Measurements from ENCODE around the gene CADM4. TPM values are rescaled to one million over a fixed set of nuclear protein-coding genes. Genes with fewer than 3 reads are reported as not detected.
"Not testable (repeated sequence)": the region's sequence is repeated elsewhere in the genome, so short reads cannot be mapped to it uniquely, and the experiment has no call there.

Gene CADM4
- polyA plus RNA-seq, 1 of the 3 experiments (the other 2 are of a cell fraction) = 28.9 TPM

GRCh38 chr19:43606569-43607229 lies 33.0 kb downstream of the CADM4 start:
- POLR2A ChIA-PET = no interaction called here
- Histone ChIP-seq H3K9me3 (no peaks in the 10 kb centered on the region), H3K27ac (ENCODE audit: low read depth in 2 of 2, low read length in 1 of 2) (no peak overlapping the region), H3K4me2 (no peak overlapping the region), H3K9me2 (no peaks in the 10 kb centered on the region), H3F3A (replicated peaks; ENCODE audit: insufficient read depth) (peaks cover 12% of the 10 kb centered on the region), H3K4me1 (ENCODE audit: control insufficient read depth in 1 of 2, insufficient read depth in 2 of 2, low read depth in 1 of 2, low read length in 1 of 2) (no peaks in the 10 kb centered on the region), H3K9ac (no peak overlapping the region), H3K36me3 (replicated peaks in 1 of 2; ENCODE audit: control insufficient read depth in 1 of 2, insufficient read depth in 2 of 2, low read length in 1 of 2) (peaks cover 7 to 11% of the 10 kb centered on the region in 2 experiments), H3K4me3 (ENCODE audit: low read depth in 2 of 2, low read length in 1 of 2) (no peak overlapping the region), H3K27me3 (ENCODE audit: insufficient read depth) (no peaks in the 10 kb centered on the region), H4K20me1 (ENCODE audit: insufficient read depth) (no peaks in the 10 kb centered on the region), H2AFZ (ENCODE audit: low read depth) (no peak overlapping the region), H3K79me2 (ENCODE audit: insufficient read depth) (peaks cover 22% of the 10 kb centered on the region)
- no peak for DNase-seq
- no peak for TF ChIP-seq MAX (IDR thresholded peaks at IDR 0.05; ENCODE audit: low read depth)
- 92% methylated on average over 7 of the region's 7 CpGs for WGBS (ENCODE audit: low lambda C conversion rate)
- CTCF ChIA-PET = interaction anchor here (0.8 kb wide), 1 partner anchor 9 kb away, joined by 3 read pairs; no protein-coding TSS in a partner anchor

GRCh38 chr19:43605875-43606568 lies 33.6 kb downstream of the CADM4 start:
- CTCF ChIA-PET = interaction anchor here (0.8 to 1.1 kb wide), 2 partner anchors 9 to 12 kb away, joined by 3 read pairs; no protein-coding TSS in a partner anchor

GRCh38 chr19:43600326-43600725 lies 39.3 kb downstream of the CADM4 start:
- H4K20me1 ChIP-seq (ENCODE audit: insufficient read depth); H3K27me3 ChIP-seq (ENCODE audit: insufficient read depth); H3K4me2 ChIP-seq; H3K4me3 ChIP-seq (ENCODE audit: low read depth in 2 of 2, low read length in 1 of 2); H3K27ac ChIP-seq (ENCODE audit: low read depth in 2 of 2, low read length in 1 of 2); DNase-seq; H3K9me2 ChIP-seq; H3K9me3 ChIP-seq; H3K9ac ChIP-seq; POLR2A ChIA-PET; H2AFZ ChIP-seq (ENCODE audit: low read depth): not testable (repeated sequence)
- H3K79me2 ChIP-seq (ENCODE audit: insufficient read depth) = peaks cover 49% of the 10 kb centered on the region
- 86% methylated on average over 5 of the region's 5 CpGs for WGBS (ENCODE audit: low lambda C conversion rate)
- H3F3A ChIP-seq (replicated peaks; ENCODE audit: insufficient read depth) = peaks cover 29% of the 10 kb centered on the region
- H3K36me3 ChIP-seq (replicated peaks in 1 of 2; ENCODE audit: control insufficient read depth in 1 of 2, insufficient read depth in 2 of 2, low read length in 1 of 2) = peaks cover 11 to 29% of the 10 kb centered on the region in 2 experiments
- CTCF ChIA-PET = interaction anchor here (0.9 to 1.9 kb wide), 4 partner anchors 15 to 145 kb away, joined by 3 to 5 read pairs (median 4); no protein-coding TSS in a partner anchor
- H3K4me1 ChIP-seq (ENCODE audit: control insufficient read depth in 1 of 2, insufficient read depth in 2 of 2, low read depth in 1 of 2, low read length in 1 of 2) = peaks cover 0 to 13% of the 10 kb centered on the region in 2 experiments; a peak in 1 of 4 replicates

More at GRCh38 chr19:43605875-43606568, 33.6 kb downstream of the CADM4 start:
- Histone ChIP-seq H2AFZ (ENCODE audit: low read depth) (no peak overlapping the region), H3F3A (replicated peaks; ENCODE audit: insufficient read depth) (peaks cover 16% of the 10 kb centered on the region), H3K79me2 (ENCODE audit: insufficient read depth) (peaks cover 16% of the 10 kb centered on the region), H3K4me3 (ENCODE audit: low read depth in 2 of 2, low read length in 1 of 2) (no peak overlapping the region), H3K4me1 (ENCODE audit: control insufficient read depth in 1 of 2, insufficient read depth in 2 of 2, low read depth in 1 of 2, low read length in 1 of 2) (no peaks in the 10 kb centered on the region), H3K4me2 (no peak overlapping the region), H4K20me1 (ENCODE audit: insufficient read depth) (no peaks in the 10 kb centered on the region), H3K9ac (no peak overlapping the region), H3K36me3 (replicated peaks in 1 of 2; ENCODE audit: control insufficient read depth in 1 of 2, insufficient read depth in 2 of 2, low read length in 1 of 2) (peaks cover 9 to 11% of the 10 kb centered on the region in 2 experiments), H3K27ac (ENCODE audit: low read depth in 2 of 2, low read length in 1 of 2) (no peak overlapping the region), H3K27me3 (ENCODE audit: insufficient read depth) (no peaks in the 10 kb centered on the region), H3K9me2 (no peaks in the 10 kb centered on the region), H3K9me3 (no peaks in the 10 kb centered on the region)
- TF ChIP-seq RCOR1 (IDR thresholded peaks at IDR 0.05; ENCODE audit: low read length) (no peak), MXI1 (IDR thresholded peaks at IDR 0.05; ENCODE audit: low read depth, low read length) (no peak), ELF1 (IDR thresholded peaks at IDR 0.05) (no peak), RFX5 (IDR thresholded peaks at IDR 0.05; ENCODE audit: low read length) (no peak), SMC3 (IDR thresholded peaks at IDR 0.05; ENCODE audit: low read depth, low read length) (no peak), JUND (IDR thresholded peaks at IDR 0.05) (no peak), USF2 (IDR thresholded peaks at IDR 0.05; ENCODE audit: borderline replicate concordance, low read depth, low read length) (no peak), ZBTB33 (IDR thresholded peaks at IDR 0.05; ENCODE audit: borderline replicate concordance, low read depth) (no peak), CHD2 (IDR thresholded peaks at IDR 0.05; ENCODE audit: low read length, partially characterized antibody) (no peak), TEAD4 (IDR thresholded peaks at IDR 0.05; ENCODE audit: borderline replicate concordance, insufficient read depth) (no peak), GABPA (IDR thresholded peaks at IDR 0.05; ENCODE audit: low read depth) (no peak), USF1 (IDR thresholded peaks at IDR 0.05; ENCODE audit: borderline replicate concordance, low read depth) (no peak), EP300 (IDR thresholded peaks at IDR 0.05; ENCODE audit: borderline replicate concordance in 1 of 2, low read depth in 1 of 2, low read length in 1 of 2) (no peak), TAF1 (IDR thresholded peaks at IDR 0.05; ENCODE audit: borderline replicate concordance, low read depth, low read length) (no peak), RAD21 (IDR thresholded peaks at IDR 0.05; ENCODE audit: low read length) (no peak), RXRA (IDR thresholded peaks at IDR 0.05; ENCODE audit: borderline replicate concordance, low read depth) (no peak), TCF12 (IDR thresholded peaks at IDR 0.05) (no peak)
- no peak for DNase-seq
- 74% methylated on average over 7 of the region's 7 CpGs for WGBS (ENCODE audit: low lambda C conversion rate)
- POLR2A ChIA-PET = no interaction called here
